Measurements from ENCODE around the gene CIRBP. TPM values are rescaled to one million over a fixed set of nuclear protein-coding genes. Genes with fewer than 3 reads are reported as not detected.

The CIRBP gene
- total RNA-seq, 1 donor, result 380 TPM

DNA sequence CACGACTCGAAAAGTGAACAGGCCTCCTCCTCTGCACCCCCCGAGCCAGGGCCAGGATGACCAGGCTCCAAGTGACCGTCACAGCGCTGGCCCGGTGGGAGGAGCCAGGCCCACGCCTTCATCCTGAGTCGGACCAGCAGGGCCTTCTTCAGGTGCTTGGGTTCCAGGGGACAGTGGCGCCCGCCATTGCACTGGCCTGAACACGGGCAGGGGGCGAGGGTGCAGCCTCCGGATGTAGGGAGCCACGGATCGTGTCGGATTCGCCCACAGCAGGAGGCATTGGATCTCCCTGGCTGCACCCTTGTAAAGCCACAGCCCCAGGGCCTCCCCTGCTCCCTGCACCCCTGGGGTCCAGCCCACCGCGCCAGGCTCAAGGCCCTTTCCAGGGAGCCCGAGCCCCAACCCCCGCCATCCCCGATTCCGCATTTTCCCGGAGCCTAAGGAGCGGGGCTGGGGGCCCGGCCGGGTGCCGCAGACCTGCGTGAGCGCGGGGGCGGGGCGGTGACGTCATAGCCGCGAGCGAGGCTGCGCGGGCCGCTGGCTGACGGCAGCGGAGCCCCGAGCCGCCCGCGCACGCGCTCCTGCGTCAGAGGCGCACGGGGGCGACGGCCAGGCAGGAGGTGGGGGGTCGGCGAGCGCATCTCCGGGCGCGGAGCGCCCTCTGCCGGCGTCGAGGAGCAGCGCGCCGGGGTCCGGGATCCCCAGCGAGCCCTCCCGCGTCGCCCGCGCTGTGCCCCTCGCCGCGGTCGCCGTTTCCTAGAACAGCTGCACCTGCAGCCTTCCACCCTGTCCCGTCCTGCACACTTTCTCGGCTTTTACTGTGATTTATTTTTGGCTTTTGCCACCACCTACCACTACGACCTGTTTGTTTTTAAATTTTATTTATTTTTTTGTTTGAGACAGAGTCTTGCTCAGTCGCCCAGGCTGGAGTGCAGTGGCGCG lies 29.1 kb upstream of the CIRBP start:
- H3K27me3 ChIP-seq (ENCODE audit: insufficient read depth, low read length), result no peaks in the 10 kb centered on the region
- TF ChIP-seq, protein P1, sequence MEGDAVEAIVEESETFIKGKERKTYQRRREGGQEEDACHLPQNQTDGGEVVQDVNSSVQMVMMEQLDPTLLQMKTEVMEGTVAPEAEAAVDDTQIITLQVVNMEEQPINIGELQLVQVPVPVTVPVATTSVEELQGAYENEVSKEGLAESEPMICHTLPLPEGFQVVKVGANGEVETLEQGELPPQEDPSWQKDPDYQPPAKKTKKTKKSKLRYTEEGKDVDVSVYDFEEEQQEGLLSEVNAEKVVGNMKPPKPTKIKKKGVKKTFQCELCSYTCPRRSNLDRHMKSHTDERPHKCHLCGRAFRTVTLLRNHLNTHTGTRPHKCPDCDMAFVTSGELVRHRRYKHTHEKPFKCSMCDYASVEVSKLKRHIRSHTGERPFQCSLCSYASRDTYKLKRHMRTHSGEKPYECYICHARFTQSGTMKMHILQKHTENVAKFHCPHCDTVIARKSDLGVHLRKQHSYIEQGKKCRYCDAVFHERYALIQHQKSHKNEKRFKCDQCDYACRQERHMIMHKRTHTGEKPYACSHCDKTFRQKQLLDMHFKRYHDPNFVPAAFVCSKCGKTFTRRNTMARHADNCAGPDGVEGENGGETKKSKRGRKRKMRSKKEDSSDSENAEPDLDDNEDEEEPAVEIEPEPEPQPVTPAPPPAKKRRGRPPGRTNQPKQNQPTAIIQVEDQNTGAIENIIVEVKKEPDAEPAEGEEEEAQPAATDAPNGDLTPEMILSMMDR (IDR thresholded peaks at IDR 0.05; ENCODE audit: extremely low read depth, low read depth, low read length), result peak; percentile 68
- H3K36me3 ChIP-seq (ENCODE audit: insufficient read depth, low read length), result no peaks in the 10 kb centered on the region
- peak; percentile 100 for DNase-seq (ENCODE audit: insufficient read length, low spot score, missing footprints)
- peaks cover 38% of the 10 kb centered on the region for H3K4me1 ChIP-seq (ENCODE audit: insufficient read depth, low read length)
- peak overlapping the region; percentile 64 for H3K4me3 ChIP-seq (ENCODE audit: insufficient read depth, low read length)
- H2AFZ ChIP-seq (ENCODE audit: low read length), result peak overlapping the region; percentile 58
- H3K79me2 ChIP-seq (ENCODE audit: insufficient read depth, low read length), result peaks cover 44% of the 10 kb centered on the region
- peaks cover 33% of the 10 kb centered on the region for H4K20me1 ChIP-seq (ENCODE audit: insufficient read depth, low read length)
- no peaks in the 10 kb centered on the region for H3K9me3 ChIP-seq (ENCODE audit: low read depth, low read length)
- H3K27ac ChIP-seq (ENCODE audit: low read depth, low read length), result peak overlapping the region; percentile 86
- peak overlapping the region; percentile 90 for H3K4me2 ChIP-seq (ENCODE audit: insufficient read depth, low read length)

DNA sequence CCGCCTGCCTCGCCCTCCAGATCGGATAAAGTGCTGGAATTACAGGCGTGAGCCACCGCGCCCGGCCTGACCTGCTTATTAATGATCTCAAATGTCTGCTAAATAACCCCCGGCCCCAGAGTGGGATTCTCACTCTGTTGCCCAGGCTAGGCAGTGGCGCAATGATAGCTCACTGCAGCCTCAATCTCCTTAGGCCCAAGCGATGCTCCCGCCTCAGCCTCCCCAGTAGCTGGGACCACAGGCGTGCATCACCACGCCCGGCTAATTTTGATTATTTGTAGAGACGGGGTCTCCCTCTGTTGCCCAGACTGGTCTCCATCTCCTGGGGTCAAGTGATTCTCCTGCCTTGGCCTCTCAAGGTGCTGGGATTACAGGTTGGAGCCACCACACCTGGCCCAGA lies 28.2 kb upstream of the CIRBP start:
- peaks cover 40% of the 10 kb centered on the region for H3K4me1 ChIP-seq (ENCODE audit: insufficient read depth, low read length)
- peak overlapping the region; percentile 90 for H2AFZ ChIP-seq (ENCODE audit: low read length)
- H3K27ac ChIP-seq (ENCODE audit: low read depth, low read length), result peak overlapping the region; percentile 82
- H4K20me1 ChIP-seq (ENCODE audit: insufficient read depth, low read length), result peaks cover 27% of the 10 kb centered on the region
- H3K27me3 ChIP-seq (ENCODE audit: insufficient read depth, low read length), result no peaks in the 10 kb centered on the region
- H3K79me2 ChIP-seq (ENCODE audit: insufficient read depth, low read length), result peaks cover 36% of the 10 kb centered on the region
- no peaks in the 10 kb centered on the region for H3K9me3 ChIP-seq (ENCODE audit: low read depth, low read length)
- no peak for DNase-seq (ENCODE audit: insufficient read length, low spot score, missing footprints)
- TF ChIP-seq, protein P1 (IDR thresholded peaks at IDR 0.05; ENCODE audit: extremely low read depth, low read depth, low read length), result no peak
- peak overlapping the region; percentile 89 for H3K4me3 ChIP-seq (ENCODE audit: insufficient read depth, low read length)
- H3K36me3 ChIP-seq (ENCODE audit: insufficient read depth, low read length), result no peaks in the 10 kb centered on the region
- peak overlapping the region; percentile 90 for H3K4me2 ChIP-seq (ENCODE audit: insufficient read depth, low read length)

DNA sequence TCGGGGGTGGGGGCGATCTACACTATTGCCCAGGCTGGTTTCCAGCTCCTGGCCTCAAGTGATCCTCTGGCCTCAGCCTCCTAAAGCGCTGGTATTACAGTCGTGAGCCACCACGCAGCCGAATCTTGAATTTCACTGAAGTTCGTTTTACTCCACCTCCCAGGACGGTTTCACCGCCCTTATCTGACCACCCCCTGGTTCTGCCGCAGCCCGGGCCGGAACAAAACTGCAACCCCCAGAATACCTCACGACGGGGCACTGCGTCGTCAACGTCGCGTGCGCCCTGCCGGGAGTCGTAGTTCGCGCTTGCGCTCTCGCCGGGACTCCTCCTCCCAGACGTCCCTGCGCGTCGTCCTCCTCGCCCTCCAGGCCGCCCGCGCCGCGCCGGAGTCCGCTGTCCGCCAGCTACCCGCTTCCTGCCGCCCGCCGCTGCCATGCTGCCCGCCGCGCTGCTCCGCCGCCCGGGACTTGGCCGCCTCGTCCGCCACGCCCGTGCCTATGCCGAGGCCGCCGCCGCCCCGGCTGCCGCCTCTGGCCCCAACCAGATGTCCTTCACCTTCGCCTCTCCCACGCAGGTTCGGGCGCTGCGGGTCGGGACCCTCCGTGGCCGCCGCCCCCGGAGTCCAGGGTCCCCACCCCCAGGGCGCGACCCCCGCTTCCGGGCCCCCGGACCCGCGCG lies 27.6 kb upstream of the CIRBP start, which contains the start of gene ATP5F1D:
TSS of gene ATP5F1D (plus strand) at position 335 of the 679 bp plus-strand sequence. CDS start at position 435, 100 bp downstream.
- Histone ChIP-seq H3K79me2 (ENCODE audit: insufficient read depth, low read length) (peaks cover 29% of the 10 kb centered on the region), H3K4me1 (ENCODE audit: insufficient read depth, low read length) (peaks cover 40% of the 10 kb centered on the region), H3K9me3 (ENCODE audit: low read depth, low read length) (no peaks in the 10 kb centered on the region), H3K4me3 (ENCODE audit: insufficient read depth, low read length) (peak within 1 kb of the TSS; percentile 89), H3K36me3 (ENCODE audit: insufficient read depth, low read length) (no peaks in the 10 kb centered on the region), H3K27ac (ENCODE audit: low read depth, low read length) (peak within 1 kb of the TSS; percentile 82), H4K20me1 (ENCODE audit: insufficient read depth, low read length) (peaks cover 21% of the 10 kb centered on the region), H2AFZ (ENCODE audit: low read length) (peak within 1 kb of the TSS; percentile 90), H3K4me2 (ENCODE audit: insufficient read depth, low read length) (peak within 1 kb of the TSS; percentile 90), H3K27me3 (ENCODE audit: insufficient read depth, low read length) (no peaks in the 10 kb centered on the region)
- TF ChIP-seq, protein P1 (IDR thresholded peaks at IDR 0.05; ENCODE audit: extremely low read depth, low read depth, low read length), result no peak
- DNase-seq (ENCODE audit: insufficient read length, low spot score, missing footprints), result peak; percentile 100

Data from osteoblast (primary cell).